ENCODE data around the gene RBPJL. TPM values are rescaled to one million over a fixed set of nuclear protein-coding genes. Genes with fewer than 3 reads are reported as not detected.

The RBPJL gene
- total RNA-seq, 1 donor from 2014 or later = not detected

DNA sequence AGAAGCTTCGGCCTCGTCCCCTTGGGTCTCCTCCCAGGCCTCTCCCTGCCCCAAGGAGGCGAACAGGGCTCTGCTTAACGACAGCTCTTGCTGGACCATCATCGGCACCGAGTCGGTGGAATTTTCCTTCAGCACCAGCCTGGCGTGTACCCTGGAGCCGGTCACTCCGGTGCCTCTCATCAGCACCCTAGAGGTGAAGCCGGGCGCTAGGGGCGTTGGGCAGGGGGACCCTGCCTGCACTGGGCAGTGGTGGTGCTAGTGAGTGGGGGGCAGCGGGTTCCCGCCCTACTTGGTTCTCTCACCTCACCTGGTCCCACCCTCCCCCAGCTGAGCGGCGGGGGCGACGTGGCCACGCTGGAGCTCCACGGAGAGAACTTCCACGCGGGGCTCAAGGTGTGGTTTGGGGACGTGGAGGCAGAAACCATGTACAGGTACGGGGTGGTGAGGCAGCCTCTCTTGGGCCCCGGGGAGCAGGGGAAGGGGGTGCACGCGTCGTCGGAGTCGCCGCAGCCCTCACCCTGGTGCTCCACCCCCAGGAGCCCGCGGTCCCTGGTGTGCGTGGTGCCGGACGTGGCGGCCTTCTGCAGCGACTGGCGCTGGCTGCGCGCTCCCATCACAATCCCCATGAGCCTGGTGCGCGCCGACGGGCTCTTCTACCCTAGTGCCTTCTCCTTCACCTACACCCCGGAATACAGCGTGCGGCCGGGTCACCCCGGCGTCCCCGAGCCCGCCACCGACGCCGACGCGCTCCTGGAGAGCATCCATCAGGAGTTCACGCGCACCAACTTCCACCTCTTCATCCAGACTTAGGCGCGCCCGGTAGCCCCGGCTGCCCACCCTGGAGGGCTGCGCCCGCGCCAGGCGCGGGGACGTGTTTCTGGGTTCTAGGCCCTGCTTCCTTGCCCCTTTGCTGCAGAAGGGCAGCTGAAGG, 9.8 kb downstream of the RBPJL start:
- H3K27me3 Mint-ChIP-seq = peaks cover 36% of the 10 kb centered on the region
- no peaks in the 10 kb centered on the region for H3K9me3 Mint-ChIP-seq
- no peak overlapping the region for H3K27ac Mint-ChIP-seq
- ATAC-seq (ENCODE audit: low read depth) (no peak), DNase-seq (no peak)
- no peak overlapping the region for H3K4me3 Mint-ChIP-seq
- H3K4me1 Mint-ChIP-seq = peaks cover 34% of the 10 kb centered on the region
- H3K36me3 Mint-ChIP-seq (ENCODE audit: low read depth) = no peaks in the 10 kb centered on the region
- ChIA-PET CTCF (interaction anchor here (1.0 to 4.9 kb wide), 4 partner anchors 18 to 455 kb away, joined by 4 to 49 read pairs (median 4); no protein-coding TSS in a partner anchor), POLR2A (interaction anchor here (0.7 to 0.9 kb wide), 2 partner anchors 17 to 1006 kb away, joined by 3 to 4 read pairs; no protein-coding TSS in a partner anchor)
- TF ChIP-seq CTCF (IDR thresholded peaks at IDR 0.05) = no peak
- intact Hi-C loops (cut with micrococcal nuclease) = no loop called here

- CTCF ChIA-PET = interaction anchor here (1.2 to 5.2 kb wide), 5 partner anchors 24 to 454 kb away, joined by 3 to 49 read pairs (median 8); no protein-coding TSS in a partner anchor
- Mint-ChIP-seq H3K27ac (no peak overlapping the region), H3K4me3 (no peak overlapping the region), H3K9me3 (no peaks in the 10 kb centered on the region), H3K4me1 (peaks cover 33% of the 10 kb centered on the region), H3K27me3 (peaks cover 25% of the 10 kb centered on the region), H3K36me3 (ENCODE audit: low read depth) (no peaks in the 10 kb centered on the region)
- no peak for ATAC-seq (ENCODE audit: low read depth)
- intact Hi-C loops (cut with micrococcal nuclease) = no loop called here
- POLR2A ChIA-PET = no interaction called here
- no peak for TF ChIP-seq CTCF (IDR thresholded peaks at IDR 0.05)
- no peak for DNase-seq
Measured at GRCh38 chr20:45317826-45318225, 11.2 kb downstream of the RBPJL start.

GRCh38 chr20:45318386-45318939, 11.8 kb downstream of the RBPJL start:
- POLR2A ChIA-PET = interaction anchor here (0.7 kb wide), 1 partner anchor 118 kb away, joined by 4 read pairs; no protein-coding TSS in a partner anchor
- DNase-seq (no peak), ATAC-seq (ENCODE audit: low read depth) (no peak)
- no peak for TF ChIP-seq CTCF (IDR thresholded peaks at IDR 0.05)
- CTCF ChIA-PET = interaction anchor here (0.7 to 5.2 kb wide), 9 partner anchors 25 to 481 kb away, joined by 3 to 49 read pairs (median 4); no protein-coding TSS in a partner anchor
- intact Hi-C loops (cut with micrococcal nuclease) = no loop called here
- Mint-ChIP-seq H3K9me3 (no peaks in the 10 kb centered on the region), H3K27me3 (peaks cover 23% of the 10 kb centered on the region), H3K27ac (no peak overlapping the region), H3K4me1 (peaks cover 37% of the 10 kb centered on the region), H3K36me3 (ENCODE audit: low read depth) (no peaks in the 10 kb centered on the region), H3K4me3 (no peak overlapping the region)

DNA sequence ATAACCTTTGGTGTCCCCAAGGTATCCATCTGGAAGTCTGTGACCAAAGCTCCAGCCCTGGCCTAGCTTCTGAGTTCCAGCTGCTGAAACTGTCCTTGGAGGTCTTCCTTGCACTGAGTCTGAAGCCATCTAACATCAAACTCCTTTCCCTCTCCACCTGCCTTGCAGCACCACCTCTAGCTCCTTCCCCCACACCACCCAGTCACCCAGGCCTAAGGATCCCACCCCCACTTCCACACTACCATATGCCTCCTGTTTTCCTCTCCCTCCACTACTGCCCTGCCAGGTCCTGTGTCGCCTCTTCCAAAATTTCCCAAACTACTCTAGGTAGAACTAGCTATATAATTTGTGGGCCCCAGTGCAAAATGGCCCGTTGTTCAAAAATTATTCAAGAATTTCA, 12.3 kb downstream of the RBPJL start:
- peaks cover 37% of the 10 kb centered on the region for H3K4me1 Mint-ChIP-seq
- ATAC-seq (ENCODE audit: low read depth) (no peak), DNase-seq (no peak)
- no peaks in the 10 kb centered on the region for H3K36me3 Mint-ChIP-seq (ENCODE audit: low read depth)
- POLR2A ChIA-PET = interaction anchor here (0.7 kb wide), 2 partner anchors 14 to 118 kb away, joined by 4 to 7 read pairs; no protein-coding TSS in a partner anchor
- peak overlapping the region; percentile 11 for H3K4me3 Mint-ChIP-seq
- CTCF ChIA-PET = interaction anchor here (0.7 to 5.2 kb wide), 8 partner anchors 25 to 480 kb away, joined by 3 to 49 read pairs (median 4); no protein-coding TSS in a partner anchor
- intact Hi-C loops (cut with micrococcal nuclease) = loop anchor here (1.0 kb wide), 2 partner anchors 118 to 452 kb away; no protein-coding TSS in a partner anchor
- no peaks in the 10 kb centered on the region for H3K9me3 Mint-ChIP-seq
- H3K27me3 Mint-ChIP-seq = peaks cover 18% of the 10 kb centered on the region
- peak overlapping the region; percentile 61 for H3K27ac Mint-ChIP-seq
- no peak for TF ChIP-seq CTCF (IDR thresholded peaks at IDR 0.05)

Data from activated B cell treated with CpG ODN at 0.5 μM for 24 hours (primary cell).